Caco-2 (cell line): ENCODE results near the gene SIAH3. TPM values are rescaled to one million over a fixed set of nuclear protein-coding genes. Genes with fewer than 3 reads are reported as not detected.

Experiments
- BruUV-seq: library from RNA; stranded (reverse); fragments of 400-500 nt; replicated peaks from 2 replicates; lab custom pipeline; 2021; lab: Mats Ljungman, UMichigan
- CTCF ChIA-PET: fragments of 300-600 bp; sonication (Branson Sonifier 250); formaldehyde crosslinking; loops from one replicate; lab custom pipeline; 2022; ENCODE audit warnings: antibody characterized with exemption; lab: Charles Lee
- POLR2A ChIA-PET: fragments of 300-600 bp; sonication (Branson Sonifier 250); formaldehyde crosslinking; loops from one replicate; lab custom pipeline; 2022; ENCODE audit warnings: antibody characterized with exemption; lab: Charles Lee
- DNase-seq, 2 experiments: peaks; one replicate each; pipeline versions ENCODE4 v3.0.0 to v3.0.0-alpha.2; 2020 to 2022
- H3K27me3 ChIP-seq: replicated peaks from 2 replicates; pipeline ENCODE4 v1.6.0; 2011; ENCODE audit warnings: low read length; ENCODE audit not compliant: control insufficient read depth, insufficient read depth
- H3K36me3 ChIP-seq: 2 replicates; pipeline ENCODE4 v1.5.1; 2011; ENCODE audit warnings: low read length; ENCODE audit not compliant: control insufficient read depth, insufficient read depth
- H3K4me1 ChIP-seq: fragments of 250-450 bp; sonication (Bioruptor Pico); 2 replicates; pipeline ENCODE4 v1.5.1; 2020; ENCODE audit warnings: mild to moderate bottlenecking
- H3K4me3 ChIP-seq: 2 replicates; pipeline ENCODE4 v1.5.1; 2011; ENCODE audit warnings: low read depth, mild to moderate bottlenecking, control low read depth, low read length
- H3K9me3 ChIP-seq: fragments of 250-450 bp; sonication (Bioruptor Pico); 2 replicates; pipeline ENCODE4 v1.5.1; 2020; ENCODE audit warnings: mild to moderate bottlenecking, moderate library complexity
- H3K27ac Mint-ChIP-seq: one replicate; pipeline ENCODE4 v1.8.0; 2022; ENCODE audit warnings: mixed read lengths; ENCODE audit not compliant: unreplicated experiment
- H3K27me3 Mint-ChIP-seq: one replicate; pipeline ENCODE4 v1.8.0; 2022; ENCODE audit warnings: mixed read lengths; ENCODE audit not compliant: insufficient read depth, unreplicated experiment
- H3K36me3 Mint-ChIP-seq: one replicate; pipeline ENCODE4 v1.8.0; 2022; ENCODE audit warnings: mild to moderate bottlenecking, mixed read lengths; ENCODE audit not compliant: insufficient read depth, unreplicated experiment
- H3K4me1 Mint-ChIP-seq: one replicate; pipeline ENCODE4 v1.8.0; 2022; ENCODE audit warnings: low read depth, mixed read lengths; ENCODE audit not compliant: unreplicated experiment
- H3K4me3 Mint-ChIP-seq: one replicate; pipeline ENCODE4 v1.8.0; 2022; ENCODE audit warnings: mild to moderate bottlenecking, moderate library complexity, mixed read lengths; ENCODE audit not compliant: unreplicated experiment
- H3K9me3 Mint-ChIP-seq: one replicate; pipeline ENCODE4 v1.8.0; 2022; ENCODE audit warnings: mixed read lengths; ENCODE audit not compliant: unreplicated experiment
- intact Hi-C: fragments of 100-400 bp; cut with micrococcal nuclease; formaldehyde crosslinking; loops from one replicate; pipeline ENCODE4 v1.10.0; 2022; ENCODE audit not compliant: unreplicated experiment
- total RNA-seq: library from RNA; stranded (reverse); gene quantifications from 2 replicates; pipeline ENCODE4 v1.2.3, GENCODE V29; 2022
- TF ChIP-seq, protein P1 (sequence below), 2 experiments: fragments of 200-600 bp in 1 of 2; IDR thresholded peaks; 1 replicate in 1 of 2; 2 replicates in 1 of 2; pipeline versions ENCODE4 v1.5.1 to v1.8.0; 2011 to 2022; ENCODE audit warnings: antibody characterized with exemption in 1 of 2, control low read depth in 1 of 2, inconsistent platforms in 1 of 2, low read depth in 1 of 2, low read length in 1 of 2, mild to moderate bottlenecking in 1 of 2, moderate library complexity in 1 of 2; ENCODE audit not compliant: insufficient read depth in 1 of 2, severe bottlenecking in 1 of 2, unreplicated experiment in 1 of 2

The SIAH3 gene
- total RNA-seq, 1 experiment from 2014 or later = not detected

DNA sequence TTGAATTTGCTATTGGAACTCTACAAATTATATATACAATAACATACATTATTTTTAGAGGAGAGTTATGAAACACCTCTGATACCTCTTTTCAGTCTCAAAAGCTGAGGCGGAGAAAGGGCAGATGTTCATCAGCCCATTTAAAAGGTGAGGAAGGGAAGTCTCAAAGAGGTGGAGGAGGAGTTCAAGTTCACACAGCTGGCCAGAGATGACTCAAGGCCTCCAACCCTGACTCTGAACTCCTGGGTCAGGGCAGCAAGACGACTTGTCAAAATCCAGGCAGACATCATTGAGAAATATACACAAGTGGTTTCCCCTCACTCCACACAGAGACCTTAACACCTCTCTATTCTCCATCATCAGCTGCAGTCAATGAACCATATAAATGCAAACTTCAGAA lies 2.1 kb downstream of the SIAH3 start:
- Histone ChIP-seq H3K4me3 (no peak overlapping the region), H3K36me3 (no peaks in the 10 kb centered on the region), H3K27me3 (no peaks in the 10 kb centered on the region), H3K9me3 (0 out of 2 replicates have a peak, but pooled peaks cover 3% of the 10 kb centered on the region), H3K4me1 (no peaks in the 10 kb centered on the region)
- ChIA-PET POLR2A (no interaction called here), CTCF (interaction anchor here (0.6 kb wide), 1 partner anchor 1487 kb away, joined by 5 read pairs; no protein-coding TSS in a partner anchor)
- Mint-ChIP-seq H3K4me1 (no peaks in the 10 kb centered on the region), H3K9me3 (no peaks in the 10 kb centered on the region), H3K36me3 (no peaks in the 10 kb centered on the region), H3K4me3 (no peak overlapping the region), H3K27ac (no peak overlapping the region), H3K27me3 (peaks cover 39% of the 10 kb centered on the region)
- TF ChIP-seq, protein P1, sequence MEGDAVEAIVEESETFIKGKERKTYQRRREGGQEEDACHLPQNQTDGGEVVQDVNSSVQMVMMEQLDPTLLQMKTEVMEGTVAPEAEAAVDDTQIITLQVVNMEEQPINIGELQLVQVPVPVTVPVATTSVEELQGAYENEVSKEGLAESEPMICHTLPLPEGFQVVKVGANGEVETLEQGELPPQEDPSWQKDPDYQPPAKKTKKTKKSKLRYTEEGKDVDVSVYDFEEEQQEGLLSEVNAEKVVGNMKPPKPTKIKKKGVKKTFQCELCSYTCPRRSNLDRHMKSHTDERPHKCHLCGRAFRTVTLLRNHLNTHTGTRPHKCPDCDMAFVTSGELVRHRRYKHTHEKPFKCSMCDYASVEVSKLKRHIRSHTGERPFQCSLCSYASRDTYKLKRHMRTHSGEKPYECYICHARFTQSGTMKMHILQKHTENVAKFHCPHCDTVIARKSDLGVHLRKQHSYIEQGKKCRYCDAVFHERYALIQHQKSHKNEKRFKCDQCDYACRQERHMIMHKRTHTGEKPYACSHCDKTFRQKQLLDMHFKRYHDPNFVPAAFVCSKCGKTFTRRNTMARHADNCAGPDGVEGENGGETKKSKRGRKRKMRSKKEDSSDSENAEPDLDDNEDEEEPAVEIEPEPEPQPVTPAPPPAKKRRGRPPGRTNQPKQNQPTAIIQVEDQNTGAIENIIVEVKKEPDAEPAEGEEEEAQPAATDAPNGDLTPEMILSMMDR (IDR thresholded peaks at IDR 0.05; ENCODE audit: insufficient read depth in 1 of 2, low read depth in 1 of 2, low read length in 1 of 2, severe bottlenecking in 1 of 2, unreplicated experiment in 1 of 2) = no peak
- BruUV-seq = no TSS peak
- no peak for DNase-seq
- intact Hi-C loops = no loop called here

DNA sequence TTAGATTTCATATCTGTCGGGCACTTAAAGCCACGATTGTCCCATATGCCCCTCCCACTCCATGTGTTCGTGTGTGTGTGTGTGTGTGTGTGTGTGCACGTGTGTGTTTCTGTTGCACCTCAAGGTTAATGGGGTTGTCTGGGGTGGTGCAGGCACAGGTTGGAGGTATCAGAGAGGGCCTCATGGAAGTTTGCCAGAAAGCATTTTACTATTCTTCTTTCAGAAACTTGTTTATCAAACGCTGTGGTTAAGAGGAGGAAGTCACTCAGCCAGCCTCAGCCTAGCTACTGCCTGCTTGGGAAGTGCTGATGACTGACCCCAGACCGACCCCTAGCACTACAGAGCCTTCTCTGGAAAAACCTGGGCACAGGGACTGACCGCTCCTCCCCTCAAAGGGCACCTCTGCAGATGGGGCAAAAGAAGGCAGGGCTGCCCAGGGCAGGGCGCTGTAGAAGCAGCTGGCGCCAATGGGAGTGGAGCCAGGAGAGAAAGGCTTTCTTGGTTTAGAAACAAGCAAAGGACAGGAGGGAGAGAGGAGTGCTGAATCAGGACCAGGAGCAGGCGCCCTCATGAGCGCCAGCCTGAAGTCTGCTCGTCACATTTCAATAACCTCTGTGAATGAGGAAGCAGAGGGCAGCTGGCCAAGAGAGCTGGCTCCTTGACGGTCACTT lies 3.9 kb downstream of the SIAH3 start:
- Mint-ChIP-seq H3K4me3 (no peak overlapping the region), H3K27me3 (peaks cover 41% of the 10 kb centered on the region), H3K36me3 (no peaks in the 10 kb centered on the region), H3K27ac (no peak overlapping the region), H3K9me3 (no peaks in the 10 kb centered on the region), H3K4me1 (no peaks in the 10 kb centered on the region)
- Histone ChIP-seq H3K9me3 (no peaks in the 10 kb centered on the region), H3K4me1 (no peaks in the 10 kb centered on the region), H3K27me3 (no peaks in the 10 kb centered on the region), H3K36me3 (no peaks in the 10 kb centered on the region), H3K4me3 (no peak overlapping the region)
- ChIA-PET POLR2A (no interaction called here), CTCF (no interaction called here)
- intact Hi-C loops = no loop called here
- no TSS peak for BruUV-seq
- TF ChIP-seq, protein P1 (IDR thresholded peaks at IDR 0.05; ENCODE audit: insufficient read depth in 1 of 2, low read depth in 1 of 2, low read length in 1 of 2, severe bottlenecking in 1 of 2, unreplicated experiment in 1 of 2) = no peak
- no peak for DNase-seq

DNA sequence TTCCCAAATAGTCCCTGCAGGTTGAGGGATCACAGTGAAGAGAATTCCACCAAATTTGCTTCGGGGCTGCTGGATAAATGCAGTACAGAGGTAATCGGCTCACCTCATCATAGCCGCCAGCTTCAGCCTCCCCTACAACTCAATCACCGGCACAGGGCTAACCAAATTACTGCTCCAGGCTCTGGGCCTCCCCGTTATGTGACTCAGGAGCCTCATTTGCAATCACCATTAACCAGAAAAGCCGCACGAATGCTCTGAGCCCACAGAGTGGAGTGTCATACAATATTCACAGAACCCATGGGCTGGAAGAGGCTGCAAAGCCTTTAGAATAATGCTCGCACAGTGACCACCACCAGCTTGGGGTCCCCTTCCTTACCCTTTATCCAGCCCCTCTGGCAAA lies 4.9 kb downstream of the SIAH3 start:
- no peaks in the 10 kb centered on the region for H3K9me3 ChIP-seq
- H3K27ac Mint-ChIP-seq = no peak overlapping the region
- H3K4me3 ChIP-seq = no peak overlapping the region
- no peaks in the 10 kb centered on the region for H3K36me3 Mint-ChIP-seq
- H3K27me3 ChIP-seq = no peaks in the 10 kb centered on the region
- H3K4me1 ChIP-seq = no peaks in the 10 kb centered on the region
- no peak for DNase-seq
- H3K27me3 Mint-ChIP-seq = peaks cover 42% of the 10 kb centered on the region
- intact Hi-C loops = no loop called here
- TF ChIP-seq, protein P1 (IDR thresholded peaks at IDR 0.05; ENCODE audit: insufficient read depth in 1 of 2, low read depth in 1 of 2, low read length in 1 of 2, severe bottlenecking in 1 of 2, unreplicated experiment in 1 of 2) = no peak
- ChIA-PET CTCF (no interaction called here), POLR2A (no interaction called here)
- no peaks in the 10 kb centered on the region for H3K36me3 ChIP-seq
- no peaks in the 10 kb centered on the region for H3K4me1 Mint-ChIP-seq
- no peak overlapping the region for H3K4me3 Mint-ChIP-seq
- H3K9me3 Mint-ChIP-seq = no peaks in the 10 kb centered on the region
- BruUV-seq = no TSS peak
